IPS-20b (cell line): ENCODE measurements around the gene TMEM131L.

Experiments used
- H3K27ac ChIP-seq: one replicate; pipeline ENCODE4 v1.5.1; 2013; ENCODE audit warnings: low read length
- H3K27me3 ChIP-seq: 2 replicates; pipeline ENCODE4 v1.6.1; 2013; ENCODE audit warnings: mild to moderate bottlenecking, low read length, inconsistent platforms; ENCODE audit not compliant: insufficient read depth
- H3K36me3 ChIP-seq: 2 replicates; pipeline ENCODE4 v1.6.1; 2013; ENCODE audit warnings: low read depth, mild to moderate bottlenecking, inconsistent platforms, low read length, moderate library complexity; ENCODE audit not compliant: insufficient read depth
- H3K4me1 ChIP-seq: 2 replicates; pipeline ENCODE4 v1.6.1; 2013; ENCODE audit warnings: mild to moderate bottlenecking, control low read depth, inconsistent platforms, low read length, moderate library complexity; ENCODE audit not compliant: insufficient read depth
- H3K4me3 ChIP-seq: 2 replicates; pipeline ENCODE4 v1.5.1; 2013; ENCODE audit warnings: mild to moderate bottlenecking, low read length, inconsistent platforms
- H3K9ac ChIP-seq: 2 replicates; pipeline ENCODE4 v1.6.1; 2013; ENCODE audit warnings: low read depth, mild to moderate bottlenecking, inconsistent platforms, low read length, moderate library complexity
- H3K9me3 ChIP-seq: 2 replicates; pipeline ENCODE4 v1.6.1; 2013; ENCODE audit warnings: mild to moderate bottlenecking, low read depth, low read length, inconsistent platforms; ENCODE audit not compliant: insufficient read depth

TMEM131L gene

DNA sequence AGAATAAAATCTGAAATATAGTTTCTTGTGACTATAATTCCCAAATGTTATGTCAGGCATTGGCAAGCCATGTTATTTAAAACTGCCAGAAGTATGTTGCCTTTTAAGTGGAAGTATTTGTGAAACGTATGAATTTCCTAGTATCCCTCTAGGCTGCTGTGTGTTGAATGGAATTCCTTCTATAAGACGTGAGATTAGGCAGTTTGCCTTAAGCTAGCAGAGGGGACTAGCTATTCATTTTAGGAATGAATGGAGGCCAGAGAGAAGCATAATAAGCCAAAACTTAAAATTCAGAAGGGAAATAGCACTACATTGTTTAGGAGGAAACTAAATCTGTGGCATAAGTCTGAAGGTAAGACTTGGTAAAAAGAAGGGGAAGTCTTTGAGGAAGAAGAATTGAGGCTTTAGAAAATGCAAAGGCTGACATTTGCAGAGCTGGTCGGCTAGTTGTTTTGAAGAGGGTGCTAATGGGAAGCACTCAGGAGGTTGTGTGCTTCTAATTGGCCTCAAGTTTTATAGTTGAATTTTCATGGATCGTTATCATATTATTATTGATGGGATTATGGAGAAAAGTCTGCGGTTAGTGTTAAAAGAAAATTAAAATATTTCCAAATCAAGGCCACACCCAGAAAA lies 57.1 kb downstream of the TMEM131L start:
- Histone ChIP-seq H3K36me3 (no peaks in the 10 kb centered on the region), H3K9ac (no peak overlapping the region), H3K4me3 (no peak overlapping the region)

DNA sequence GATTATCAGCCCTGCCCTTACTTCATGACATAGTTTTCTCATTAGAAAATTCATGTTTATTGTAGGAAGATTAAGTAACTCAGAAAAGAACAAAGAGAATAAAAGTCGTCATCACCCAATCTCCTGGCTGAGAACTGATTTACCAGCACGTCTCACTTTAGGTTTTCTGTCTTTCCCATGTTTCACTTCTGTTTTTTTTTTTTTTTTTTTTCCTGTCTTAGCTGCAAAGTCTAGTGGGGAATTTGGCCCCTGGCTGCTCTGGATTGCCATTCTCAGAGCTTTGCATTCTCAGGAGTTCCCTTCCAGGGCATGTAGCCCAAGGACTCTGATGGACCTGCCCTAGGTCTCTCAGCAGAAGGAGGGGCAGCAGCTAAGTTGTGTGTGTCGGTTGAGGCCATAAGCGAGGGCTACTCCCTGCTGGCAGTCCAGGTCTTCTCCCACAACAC lies 57.8 kb downstream of the TMEM131L start:
- H3K9me3 ChIP-seq: no peaks in the 10 kb centered on the region
- H3K27ac ChIP-seq: no peak overlapping the region
- no peaks in the 10 kb centered on the region for H3K36me3 ChIP-seq
- H3K9ac ChIP-seq: no peak overlapping the region
- no peaks in the 10 kb centered on the region for H3K27me3 ChIP-seq
- H3K4me1 ChIP-seq: peaks cover 15% of the 10 kb centered on the region
- H3K4me3 ChIP-seq: no peak overlapping the region

More for the DNA sequence above, 57.1 kb downstream of the TMEM131L start:
- H3K4me1 ChIP-seq: peaks cover 15% of the 10 kb centered on the region
- no peaks in the 10 kb centered on the region for H3K9me3 ChIP-seq
- no peak overlapping the region for H3K27ac ChIP-seq
- H3K27me3 ChIP-seq: no peaks in the 10 kb centered on the region

DNA sequence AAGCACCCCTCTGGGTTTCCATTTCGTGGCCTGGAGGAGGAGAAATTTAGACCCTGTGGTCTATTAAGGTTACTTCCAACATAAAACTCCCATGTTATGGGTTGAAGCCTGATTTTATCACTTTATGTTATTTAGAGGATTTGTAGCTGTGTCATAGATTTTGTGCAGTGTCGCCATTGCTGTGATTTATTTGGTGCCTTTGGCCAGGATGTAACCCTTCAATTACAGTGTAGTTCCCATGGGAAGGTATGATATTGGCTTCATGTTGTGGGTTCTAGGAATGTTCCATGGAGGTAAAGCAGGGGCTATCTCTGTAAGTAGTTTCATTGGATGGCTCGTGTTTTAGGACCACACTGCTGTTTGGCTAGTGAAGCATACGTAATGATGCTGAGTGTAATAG lies 58.5 kb downstream of the TMEM131L start:
- no peak overlapping the region for H3K4me3 ChIP-seq
- H3K27ac ChIP-seq: no peak overlapping the region
- no peaks in the 10 kb centered on the region for H3K9me3 ChIP-seq
- no peak overlapping the region for H3K9ac ChIP-seq
- no peaks in the 10 kb centered on the region for H3K36me3 ChIP-seq
- H3K27me3 ChIP-seq: no peaks in the 10 kb centered on the region
- H3K4me1 ChIP-seq: peaks cover 15% of the 10 kb centered on the region

DNA sequence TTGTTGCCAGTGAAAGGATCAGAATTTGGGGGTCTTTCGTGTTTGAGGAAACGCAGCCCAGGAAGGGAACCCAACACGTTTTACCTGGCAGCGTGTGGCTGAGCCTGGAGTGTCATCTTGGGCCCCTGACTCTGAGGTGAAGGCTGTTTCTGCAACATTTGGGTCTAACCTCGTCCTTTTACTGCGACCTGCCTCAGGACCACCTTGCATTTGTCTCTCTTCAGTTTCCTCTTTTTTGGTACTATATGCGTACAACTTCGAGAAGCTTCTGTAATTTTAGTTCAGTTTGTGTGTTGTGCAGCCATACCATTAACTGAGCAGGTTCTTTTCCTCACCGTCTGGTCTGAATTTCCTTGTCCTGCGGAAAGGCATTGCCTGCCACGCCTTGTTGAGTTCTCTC lies 61.5 kb downstream of the TMEM131L start:
- H3K27me3 ChIP-seq: no peaks in the 10 kb centered on the region
- H3K9ac ChIP-seq: no peak overlapping the region
- H3K27ac ChIP-seq: no peak overlapping the region
- H3K4me3 ChIP-seq: no peak overlapping the region
- H3K4me1 ChIP-seq: peaks cover 30% of the 10 kb centered on the region
- no peaks in the 10 kb centered on the region for H3K9me3 ChIP-seq
- no peaks in the 10 kb centered on the region for H3K36me3 ChIP-seq

DNA sequence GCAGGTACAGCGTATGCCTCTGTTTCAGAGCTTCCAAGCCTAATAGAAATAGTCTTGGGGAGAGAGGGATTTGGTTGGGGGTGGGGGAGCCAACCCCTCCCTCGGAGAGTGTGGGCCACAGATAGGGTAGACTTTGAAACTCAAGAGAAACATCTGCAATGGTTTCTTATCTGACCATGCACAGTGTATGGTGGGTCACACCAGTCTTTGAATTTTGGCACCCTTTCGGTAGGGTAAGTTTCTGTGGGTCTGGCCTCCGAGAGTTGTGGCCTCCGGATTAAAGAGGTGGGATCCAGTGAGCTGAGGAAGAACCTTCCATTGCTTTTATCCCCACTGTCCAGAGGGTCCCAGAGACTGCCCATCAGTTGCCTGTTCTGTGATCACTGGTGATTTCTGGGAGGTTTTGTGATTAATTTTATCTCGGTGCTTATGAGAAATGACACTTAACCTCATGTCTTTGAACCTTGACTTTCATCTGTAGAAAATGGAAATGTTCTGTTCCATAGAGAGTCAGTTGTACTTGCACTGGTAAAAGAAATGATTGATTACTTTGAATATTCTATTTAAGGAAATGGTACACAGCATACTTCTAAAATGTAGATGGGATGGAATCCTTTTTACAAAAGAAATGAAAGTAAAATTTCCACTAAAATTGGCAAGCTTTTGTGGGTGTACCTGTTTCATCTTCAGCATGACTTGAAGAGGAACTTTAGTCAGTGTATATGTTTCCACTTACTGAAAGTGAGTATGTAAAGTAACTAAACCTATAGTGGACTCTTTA lies 62.7 kb downstream of the TMEM131L start:
- Histone ChIP-seq H3K27ac (no peak overlapping the region), H3K9ac (no peak overlapping the region), H3K4me3 (no peak overlapping the region), H3K9me3 (no peaks in the 10 kb centered on the region), H3K36me3 (no peaks in the 10 kb centered on the region), H3K27me3 (no peaks in the 10 kb centered on the region), H3K4me1 (peaks cover 22% of the 10 kb centered on the region)

DNA sequence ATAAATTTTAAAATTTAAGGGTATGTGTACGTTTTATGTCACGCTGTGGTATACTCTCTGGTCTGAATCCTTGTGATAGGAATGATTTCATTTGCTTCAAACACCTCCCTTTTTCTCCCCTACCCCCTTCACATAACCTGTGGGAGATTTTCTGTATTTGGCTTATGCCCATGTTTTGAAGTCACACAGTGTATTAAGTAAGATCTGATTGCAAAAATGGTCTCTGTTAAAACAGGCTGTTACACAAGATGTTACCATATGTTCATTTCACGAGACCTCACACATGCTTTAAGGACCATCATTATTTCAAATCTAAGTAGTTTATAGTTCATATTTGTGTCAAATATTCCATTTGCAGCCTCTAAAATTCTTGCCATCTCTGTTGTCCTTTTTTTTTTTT lies 63.5 kb downstream of the TMEM131L start:
- H3K4me3 ChIP-seq: no peak overlapping the region
- H3K36me3 ChIP-seq: no peaks in the 10 kb centered on the region
- H3K9me3 ChIP-seq: no peaks in the 10 kb centered on the region
- H3K4me1 ChIP-seq: peaks cover 18% of the 10 kb centered on the region
- no peak overlapping the region for H3K9ac ChIP-seq
- no peak overlapping the region for H3K27ac ChIP-seq
- H3K27me3 ChIP-seq: no peaks in the 10 kb centered on the region

DNA sequence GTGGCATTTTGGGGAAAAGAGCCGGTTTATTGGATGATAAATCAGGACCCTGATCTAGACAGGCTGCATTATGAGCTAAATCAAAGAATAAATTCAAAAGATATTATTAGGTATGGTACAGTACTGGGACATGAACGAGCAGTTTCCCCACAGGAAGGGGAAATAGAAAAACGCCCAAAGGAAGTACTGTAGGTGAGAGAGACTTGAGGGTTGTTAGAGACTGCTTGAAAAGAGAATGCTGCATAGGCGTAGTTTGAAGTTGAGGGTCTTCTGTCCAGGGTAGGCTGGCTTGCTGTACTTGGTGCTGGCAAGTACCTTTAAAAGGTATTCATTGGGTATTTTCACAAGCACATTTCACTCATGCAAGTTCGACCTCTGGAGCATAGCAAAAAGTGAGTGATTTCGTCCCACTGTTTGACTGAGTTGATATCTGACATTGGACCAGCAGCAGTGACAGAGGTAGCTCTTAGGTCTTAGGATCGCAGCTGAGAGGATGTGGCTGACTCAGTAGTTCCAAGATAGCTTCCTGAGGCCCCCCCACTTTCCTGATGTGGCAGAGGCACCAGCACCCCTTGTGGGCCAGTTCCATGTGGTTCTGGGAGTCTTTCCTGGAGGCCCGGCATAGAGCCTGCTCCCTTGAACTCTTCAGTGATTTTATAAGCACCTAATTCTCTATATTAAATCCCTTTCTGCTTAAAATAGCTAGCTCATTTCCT lies 64.3 kb downstream of the TMEM131L start:
- peaks cover 22% of the 10 kb centered on the region for H3K4me1 ChIP-seq
- H3K27me3 ChIP-seq: no peaks in the 10 kb centered on the region
- H3K27ac ChIP-seq: no peak overlapping the region
- no peak overlapping the region for H3K9ac ChIP-seq
- no peaks in the 10 kb centered on the region for H3K9me3 ChIP-seq
- no peaks in the 10 kb centered on the region for H3K36me3 ChIP-seq
- H3K4me3 ChIP-seq: no peak overlapping the region

DNA sequence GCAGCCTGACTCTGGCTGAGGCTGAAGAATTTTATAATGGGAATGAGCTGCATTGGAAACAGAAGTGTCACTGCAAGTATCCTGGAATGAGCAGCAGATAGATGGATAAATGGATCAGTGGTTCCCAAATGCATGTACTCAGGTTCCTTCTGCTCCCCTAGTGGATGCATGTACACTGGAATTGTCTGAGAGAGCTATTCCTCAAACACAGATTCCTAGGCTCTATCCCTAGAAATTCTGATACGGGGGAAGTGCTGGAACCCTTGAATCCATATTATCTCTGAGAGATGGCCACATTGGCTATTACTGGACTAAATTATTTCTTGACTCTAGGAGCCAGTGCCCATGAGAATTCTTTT lies 64.8 kb downstream of the TMEM131L start:
- no peaks in the 10 kb centered on the region for H3K27me3 ChIP-seq
- H3K9ac ChIP-seq: no peak overlapping the region
- H3K27ac ChIP-seq: no peak overlapping the region
- no peaks in the 10 kb centered on the region for H3K36me3 ChIP-seq
- no peak overlapping the region for H3K4me3 ChIP-seq
- no peaks in the 10 kb centered on the region for H3K9me3 ChIP-seq
- peaks cover 27% of the 10 kb centered on the region for H3K4me1 ChIP-seq

DNA sequence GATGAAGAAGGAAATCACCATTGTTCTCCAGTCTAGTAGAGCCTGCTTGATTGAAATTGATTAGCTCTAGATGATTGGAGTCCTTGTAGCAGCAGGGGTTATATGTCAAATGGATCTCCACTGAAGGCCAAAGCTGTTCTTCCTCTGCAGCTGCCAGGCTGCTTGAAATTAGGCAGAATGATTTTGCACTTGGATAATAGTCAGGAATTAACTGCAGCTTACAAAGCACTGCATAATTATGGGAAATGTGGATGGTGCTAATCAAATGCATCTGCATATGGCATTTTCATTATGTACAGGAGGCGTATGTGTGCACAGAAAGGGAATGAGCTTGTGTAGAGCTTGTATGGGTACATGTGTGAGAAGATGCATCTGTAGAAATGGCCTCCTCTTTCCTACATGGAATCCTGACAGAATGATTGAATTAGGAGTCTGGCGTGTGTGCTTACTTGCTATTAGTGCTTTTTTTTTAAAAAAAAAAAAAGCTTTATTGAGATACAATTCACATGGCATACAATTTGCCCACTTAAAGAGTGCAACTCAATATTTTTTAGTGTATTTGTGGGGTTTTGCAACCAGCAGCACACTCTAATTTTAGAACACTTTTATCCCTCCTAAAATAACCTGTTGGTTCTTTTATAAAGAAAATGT lies 65.9 kb downstream of the TMEM131L start:
- no peaks in the 10 kb centered on the region for H3K36me3 ChIP-seq
- H3K27me3 ChIP-seq: no peaks in the 10 kb centered on the region
- no peak overlapping the region for H3K4me3 ChIP-seq
- H3K9ac ChIP-seq: 0 out of 2 replicates have a peak overlapping the region, but pooled peaks have one; percentile 7
- no peak overlapping the region for H3K27ac ChIP-seq
- H3K4me1 ChIP-seq: peaks cover 27% of the 10 kb centered on the region
- H3K9me3 ChIP-seq: no peaks in the 10 kb centered on the region

DNA sequence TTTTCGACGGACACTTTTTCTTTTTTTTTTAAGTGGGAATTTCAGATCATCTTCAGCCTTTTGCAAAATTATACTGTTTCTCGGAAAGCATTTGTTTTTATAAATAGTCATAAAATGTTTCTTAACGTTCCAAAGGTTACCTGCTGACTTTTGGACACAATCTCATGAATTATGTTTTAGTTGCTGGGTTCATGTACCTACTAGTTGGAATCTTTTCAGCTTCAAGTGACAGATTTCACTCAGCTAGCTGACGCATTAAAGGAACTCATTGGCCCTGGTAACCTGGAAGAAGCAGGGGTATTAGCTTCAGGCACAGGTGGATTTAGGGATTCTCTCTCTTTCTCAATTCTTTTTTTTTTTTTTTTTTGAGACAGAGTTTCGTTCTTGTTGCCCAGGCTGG lies 66.5 kb downstream of the TMEM131L start:
- Histone ChIP-seq H3K27me3 (no peaks in the 10 kb centered on the region), H3K4me3 (no peak overlapping the region), H3K36me3 (no peaks in the 10 kb centered on the region), H3K9ac (no peak overlapping the region), H3K9me3 (no peaks in the 10 kb centered on the region), H3K4me1 (peaks cover 27% of the 10 kb centered on the region), H3K27ac (no peak overlapping the region)

DNA sequence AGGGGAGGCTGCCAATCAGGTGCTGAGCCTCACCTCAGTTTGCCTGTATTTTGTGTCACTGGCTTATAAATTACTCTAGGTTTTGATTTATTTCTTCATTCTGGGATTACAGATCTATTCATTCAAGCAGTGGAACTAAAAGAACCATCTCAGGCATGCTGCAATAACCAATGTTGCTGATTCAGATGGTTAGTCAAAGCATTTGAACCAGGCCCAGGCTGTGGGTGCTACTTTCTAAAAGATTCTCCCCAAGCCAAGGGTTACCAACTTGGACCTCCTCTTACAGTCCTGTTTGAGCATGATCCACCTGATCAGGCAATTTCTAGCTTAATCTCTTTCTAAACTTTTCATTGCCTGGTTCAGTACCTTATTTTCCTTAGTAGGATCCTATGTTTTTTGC lies 67.2 kb downstream of the TMEM131L start:
- H3K9ac ChIP-seq: no peak overlapping the region
- H3K9me3 ChIP-seq: no peaks in the 10 kb centered on the region
- H3K27ac ChIP-seq: no peak overlapping the region
- H3K27me3 ChIP-seq: no peaks in the 10 kb centered on the region
- no peak overlapping the region for H3K4me3 ChIP-seq
- H3K4me1 ChIP-seq: peaks cover 28% of the 10 kb centered on the region
- H3K36me3 ChIP-seq: no peaks in the 10 kb centered on the region
